ENCODE data around the gene SLC39A8. TPM values are rescaled to one million over a fixed set of nuclear protein-coding genes. Genes with fewer than 3 reads are reported as not detected.
"Not testable (repeated sequence)": the region's sequence is repeated elsewhere in the genome, so short reads cannot be mapped to it uniquely, and the experiment has no call there.

The SLC39A8 gene
- 6.6 and 18.9 TPM in 2 replicates for total RNA-seq

DNA sequence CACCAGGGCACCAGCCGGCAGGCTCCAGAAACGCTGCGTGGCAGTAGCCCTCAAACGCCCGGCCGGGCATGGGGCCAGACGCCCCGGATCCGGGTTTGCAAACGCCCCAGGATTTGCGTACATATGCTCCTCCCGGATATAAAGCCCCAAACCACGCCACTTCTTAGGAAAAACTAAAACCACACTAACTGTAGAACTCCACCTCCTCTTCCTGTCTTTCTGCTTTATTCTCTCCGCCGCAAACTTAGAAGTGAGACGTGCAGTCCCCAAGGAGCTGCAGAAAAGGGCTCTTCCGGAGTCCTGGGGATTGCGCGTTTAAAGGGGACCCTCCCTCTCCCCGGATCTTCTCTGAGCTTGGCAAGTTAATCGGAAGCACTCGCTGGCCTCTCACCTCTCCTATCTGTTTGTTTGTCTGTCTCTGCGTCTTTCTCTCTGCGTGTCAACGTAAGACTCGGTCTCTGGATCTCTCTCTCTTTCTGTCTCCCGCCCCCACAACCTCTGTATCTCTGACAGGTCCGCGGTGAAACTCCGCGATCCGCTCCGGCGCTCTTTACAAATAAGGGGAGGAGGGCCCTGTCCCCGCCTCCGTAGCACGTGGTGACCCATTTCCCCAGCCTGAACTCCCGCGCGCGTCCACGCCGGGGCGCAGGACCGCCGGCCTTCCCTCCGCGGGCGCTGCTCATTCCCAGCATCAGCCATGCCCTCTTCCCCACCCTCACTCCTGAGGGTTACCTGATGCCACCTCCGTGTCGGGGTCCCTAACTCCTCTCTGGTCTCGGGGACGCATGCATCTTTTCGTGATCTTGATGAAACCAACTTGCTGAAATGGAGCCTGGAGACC, at the start of gene SLC39A8:
Gene SLC39A8 (minus strand): TSS at position 529 of the 841 bp plus-strand sequence. CDS start 820 bp downstream, outside the sequence.
- TF ChIP-seq, protein P1, sequence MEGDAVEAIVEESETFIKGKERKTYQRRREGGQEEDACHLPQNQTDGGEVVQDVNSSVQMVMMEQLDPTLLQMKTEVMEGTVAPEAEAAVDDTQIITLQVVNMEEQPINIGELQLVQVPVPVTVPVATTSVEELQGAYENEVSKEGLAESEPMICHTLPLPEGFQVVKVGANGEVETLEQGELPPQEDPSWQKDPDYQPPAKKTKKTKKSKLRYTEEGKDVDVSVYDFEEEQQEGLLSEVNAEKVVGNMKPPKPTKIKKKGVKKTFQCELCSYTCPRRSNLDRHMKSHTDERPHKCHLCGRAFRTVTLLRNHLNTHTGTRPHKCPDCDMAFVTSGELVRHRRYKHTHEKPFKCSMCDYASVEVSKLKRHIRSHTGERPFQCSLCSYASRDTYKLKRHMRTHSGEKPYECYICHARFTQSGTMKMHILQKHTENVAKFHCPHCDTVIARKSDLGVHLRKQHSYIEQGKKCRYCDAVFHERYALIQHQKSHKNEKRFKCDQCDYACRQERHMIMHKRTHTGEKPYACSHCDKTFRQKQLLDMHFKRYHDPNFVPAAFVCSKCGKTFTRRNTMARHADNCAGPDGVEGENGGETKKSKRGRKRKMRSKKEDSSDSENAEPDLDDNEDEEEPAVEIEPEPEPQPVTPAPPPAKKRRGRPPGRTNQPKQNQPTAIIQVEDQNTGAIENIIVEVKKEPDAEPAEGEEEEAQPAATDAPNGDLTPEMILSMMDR (conservative IDR thresholded peaks at IDR 0.05; ENCODE audit: low read depth, low read length) = peak; percentile 77
- peak within 1 kb of the TSS; percentile 78 for H3K4me3 ChIP-seq (ENCODE audit: low read depth, low read length)
- DNase-seq (ENCODE audit: low read depth) = peak; percentile 57

DNA sequence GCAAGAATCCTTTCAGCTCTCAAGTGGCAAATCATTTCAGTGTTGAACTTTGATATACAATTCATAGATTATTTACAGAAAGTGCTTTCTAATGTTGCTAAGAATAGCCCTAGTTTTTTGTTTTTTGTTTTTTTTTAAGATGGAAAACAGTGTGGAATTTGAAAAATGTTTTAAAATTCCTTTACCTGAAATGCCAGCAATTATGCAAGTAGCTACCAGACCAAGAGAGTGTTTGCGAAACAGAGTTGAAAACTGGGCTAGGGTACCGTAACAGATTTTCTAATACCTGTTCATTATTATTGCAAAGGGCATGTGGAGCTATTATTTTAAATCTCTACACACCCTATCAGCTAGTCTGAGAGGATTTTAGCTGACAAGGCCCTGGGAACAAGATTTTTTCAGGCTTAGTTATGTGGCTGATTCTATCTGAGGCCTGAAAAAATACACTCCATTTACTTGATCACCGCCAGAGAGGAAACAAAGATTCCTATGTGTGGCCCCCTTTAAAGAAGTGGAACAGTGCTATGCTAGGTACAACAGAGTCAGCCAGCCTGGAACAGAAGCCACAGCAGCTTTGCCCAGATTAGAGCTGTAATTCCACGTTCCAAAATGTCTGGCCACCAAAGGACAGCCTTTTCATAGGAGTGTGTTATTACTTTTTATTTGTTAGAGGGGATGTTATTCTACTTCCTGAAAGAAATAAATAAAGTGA, 46.9 kb upstream of the SLC39A8 start:
- DNase-seq (ENCODE audit: low read depth) = peak; percentile 7
- TF ChIP-seq, protein P1 (conservative IDR thresholded peaks at IDR 0.05; ENCODE audit: low read depth, low read length) = no peak
- H3K4me3 ChIP-seq (ENCODE audit: low read depth, low read length) = no peak overlapping the region

DNA sequence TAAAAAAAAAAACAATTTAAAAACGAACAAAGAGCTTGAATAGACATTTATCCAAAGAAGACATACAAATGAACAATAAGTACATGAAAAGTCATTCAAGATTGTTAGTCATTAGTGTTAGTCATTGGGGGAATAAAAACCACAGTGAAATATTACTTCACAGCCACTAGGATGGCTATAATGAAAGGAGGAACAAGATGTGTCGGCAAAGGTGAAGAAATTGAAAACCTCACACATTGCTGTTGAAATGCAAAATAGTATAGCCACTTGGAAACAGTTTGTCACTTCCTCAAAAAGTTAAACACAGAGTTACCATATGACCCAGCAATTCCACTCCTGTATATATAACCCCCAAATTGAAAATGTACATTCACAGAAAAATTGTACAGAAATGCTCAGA, 45.2 kb upstream of the SLC39A8 start:
- TF ChIP-seq, protein P1 (conservative IDR thresholded peaks at IDR 0.05; ENCODE audit: low read depth, low read length) = no peak
- no peak overlapping the region for H3K4me3 ChIP-seq (ENCODE audit: low read depth, low read length)
- peak; percentile 41 for DNase-seq (ENCODE audit: low read depth)

DNA sequence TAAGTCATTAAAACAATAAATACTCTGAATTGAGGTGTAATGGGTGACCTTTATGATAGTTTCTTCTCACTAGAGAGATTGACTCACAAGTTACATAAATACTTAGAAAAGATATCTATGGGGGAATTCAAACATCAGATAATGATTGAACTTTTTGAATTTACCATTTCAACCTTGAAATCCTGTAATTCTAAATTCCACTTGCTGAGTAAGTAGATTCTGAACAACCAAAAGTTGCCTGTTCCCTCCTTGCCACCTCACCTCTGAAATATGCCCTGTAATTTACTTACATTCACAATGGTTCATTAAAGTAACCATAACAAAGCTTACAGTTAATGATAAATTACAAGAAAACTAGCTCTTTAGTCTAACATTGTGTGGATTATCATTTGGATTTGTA, 43.3 kb upstream of the SLC39A8 start:
- no peak overlapping the region for H3K4me3 ChIP-seq (ENCODE audit: low read depth, low read length)
- TF ChIP-seq, protein P1 (conservative IDR thresholded peaks at IDR 0.05; ENCODE audit: low read depth, low read length) = no peak
- peak; percentile 15 for DNase-seq (ENCODE audit: low read depth)

DNA sequence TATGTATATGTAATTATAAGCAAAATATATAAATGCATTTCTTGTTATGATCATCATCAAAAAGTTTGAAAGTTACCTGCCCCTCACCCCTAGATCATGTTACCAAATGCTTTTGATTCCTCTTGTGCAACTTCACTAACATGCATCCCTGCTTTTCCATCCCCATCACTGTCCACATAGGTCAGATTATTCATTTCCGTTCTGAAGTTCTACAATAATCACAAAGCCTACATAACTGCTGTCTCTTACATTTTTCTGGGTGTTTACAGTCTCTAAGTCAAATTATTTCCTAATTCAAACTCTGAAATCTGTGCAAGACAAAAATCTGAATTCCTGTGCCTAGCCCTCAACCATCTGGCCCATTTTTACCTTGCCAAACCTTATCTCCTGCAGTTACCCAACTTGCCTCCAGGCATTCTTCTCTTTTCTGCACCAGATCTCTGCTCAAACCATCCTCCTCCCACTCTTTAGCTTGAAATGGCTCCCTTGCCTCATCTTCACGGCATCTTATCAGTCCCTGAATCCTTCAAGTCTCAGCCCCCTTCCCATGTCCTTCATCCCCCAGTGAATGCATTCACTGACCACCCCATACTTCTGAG, 42.4 kb upstream of the SLC39A8 start:
- H3K4me3 ChIP-seq (ENCODE audit: low read depth, low read length) = no peak overlapping the region
- no peak for DNase-seq (ENCODE audit: low read depth)
- TF ChIP-seq, protein P1 (conservative IDR thresholded peaks at IDR 0.05; ENCODE audit: low read depth, low read length) = no peak

DNA sequence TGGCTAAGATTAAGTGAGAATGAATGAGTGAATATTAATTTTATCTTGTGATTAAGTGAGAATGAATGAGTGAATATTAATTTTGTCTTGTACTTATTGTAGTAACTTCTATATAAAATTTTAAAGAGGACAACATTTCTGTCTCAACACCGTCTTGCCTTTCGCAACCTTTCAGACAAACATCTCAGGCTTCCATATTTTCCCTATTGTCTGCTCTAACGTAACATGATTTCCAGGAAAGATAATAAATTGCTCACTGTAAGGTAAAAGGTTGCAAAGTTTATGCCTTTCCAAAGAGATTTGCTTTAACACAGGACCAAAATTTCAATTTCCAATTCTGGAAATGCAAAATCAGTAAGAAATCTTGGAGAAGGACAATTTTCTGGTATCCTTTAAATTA, 41.7 kb upstream of the SLC39A8 start:
- no peak for DNase-seq (ENCODE audit: low read depth)
- TF ChIP-seq, protein P1 (conservative IDR thresholded peaks at IDR 0.05; ENCODE audit: low read depth, low read length) = no peak
- no peak overlapping the region for H3K4me3 ChIP-seq (ENCODE audit: low read depth, low read length)

DNA sequence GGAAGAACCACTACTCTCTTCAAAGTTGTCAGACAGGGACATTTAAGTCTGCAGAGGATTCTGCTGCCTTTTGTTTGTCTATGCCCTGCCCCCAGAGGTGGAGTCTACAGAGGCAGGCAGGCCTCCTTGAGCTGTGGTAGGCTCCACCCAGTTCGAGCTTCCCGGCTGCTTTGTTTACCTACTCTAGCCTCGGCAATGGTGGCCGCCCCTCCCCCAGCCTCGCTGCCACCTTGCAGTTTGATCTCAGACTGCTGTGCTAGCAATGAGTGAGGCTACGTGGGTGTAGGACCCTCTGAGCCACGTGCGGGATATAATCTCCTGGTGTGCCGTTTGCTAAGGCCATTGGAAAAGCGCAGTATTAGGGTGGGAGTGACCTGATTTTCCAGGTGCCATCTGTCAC, 35.0 kb upstream of the SLC39A8 start:
- H3K4me3 ChIP-seq (ENCODE audit: low read depth, low read length); DNase-seq (ENCODE audit: low read depth): not testable (repeated sequence)

All from epithelial cell of proximal tubule (primary cell).